Fibroblast of mammary gland (primary cell): ENCODE data around the gene UBE3B.

Source experiments
- DNase-seq: peaks from one replicate; pipeline ENCODE4 v3.0.0-alpha.2; 2010; ENCODE audit warnings: low read depth
- H3K4me3 ChIP-seq: 2 replicates; pipeline ENCODE4 v1.5.1; 2011; ENCODE audit warnings: low read depth, mild to moderate bottlenecking, low read length, moderate library complexity; ENCODE audit not compliant: control insufficient read depth
- CTCF ChIP-seq: conservative IDR thresholded peaks from 2 replicates; pipeline ENCODE4 v1.5.1; 2011; ENCODE audit warnings: low read depth, low read length, inconsistent platforms; ENCODE audit not compliant: control insufficient read depth, insufficient read depth

UBE3B gene

DNA sequence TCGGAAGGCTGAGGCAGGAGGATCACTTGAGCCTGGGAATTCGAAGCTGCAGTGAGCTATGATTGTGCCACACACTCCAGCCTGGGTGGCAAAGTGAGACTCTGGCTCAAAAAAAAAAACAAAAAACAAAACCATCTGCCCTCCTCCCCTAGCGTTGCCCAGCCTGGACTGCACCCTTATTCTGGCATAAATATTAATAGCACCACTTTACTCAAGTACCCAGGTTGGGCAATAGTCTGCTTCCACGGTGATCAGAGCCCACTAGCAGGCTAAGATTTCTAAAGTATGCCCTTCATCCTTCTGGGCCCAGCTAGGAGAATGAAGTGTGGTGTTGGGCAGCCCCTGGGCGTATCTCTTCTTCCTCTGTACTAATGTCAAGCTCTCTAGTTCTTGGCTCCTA is 33.6 kb upstream of the UBE3B start:
- TF ChIP-seq CTCF, result no peak
- no peak overlapping the region for H3K4me3 ChIP-seq
- no peak for DNase-seq

DNA sequence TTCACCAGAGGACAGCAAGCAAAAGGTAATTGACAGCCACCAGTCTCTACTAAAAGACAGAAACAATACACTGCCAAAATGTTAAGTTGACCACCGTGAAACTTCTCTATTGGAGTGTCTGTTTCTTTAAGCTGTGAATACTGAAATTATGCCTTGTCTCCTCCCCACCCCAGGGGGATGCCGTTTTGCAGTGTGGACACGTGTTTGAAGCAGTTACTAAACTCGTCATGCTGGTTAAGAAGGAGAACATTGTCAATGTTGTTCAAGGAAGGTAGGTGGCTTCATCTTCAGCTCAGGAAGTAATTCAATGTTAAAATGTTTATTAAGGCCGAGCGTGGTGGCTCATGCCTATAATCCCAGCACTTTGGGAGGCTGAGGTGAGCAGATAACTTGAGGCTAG is 33.2 kb upstream of the UBE3B start:
- TF ChIP-seq CTCF, result no peak
- no peak overlapping the region for H3K4me3 ChIP-seq
- DNase-seq, result no peak

GRCh38 chr12:109445191-109445609 is 32.2 kb upstream of the UBE3B start:
- peak; percentile 60 for DNase-seq
- no peak overlapping the region for H3K4me3 ChIP-seq
- TF ChIP-seq CTCF, result no peak

DNA sequence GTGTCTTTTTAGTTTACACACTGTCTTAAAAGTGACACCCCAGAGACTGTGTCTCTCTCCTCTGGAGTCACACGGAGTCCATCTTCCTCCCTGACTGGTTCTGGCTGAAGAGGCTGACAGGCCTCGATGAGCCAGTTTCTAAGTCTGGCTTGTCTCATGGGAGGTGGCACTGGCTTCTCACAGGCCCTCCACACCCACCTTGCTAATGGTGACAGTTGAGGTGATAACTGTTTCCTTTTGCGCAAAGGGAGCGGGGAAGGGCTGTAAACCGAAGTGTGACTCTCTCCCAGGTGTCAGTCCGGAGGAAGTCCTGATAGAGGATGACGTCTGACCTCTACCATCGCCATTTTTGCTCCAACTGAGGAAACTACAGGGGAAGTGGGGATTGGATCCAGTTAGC is 30.6 kb upstream of the UBE3B start:
- DNase-seq, result no peak
- TF ChIP-seq CTCF, result no peak
- H3K4me3 ChIP-seq, result no peak overlapping the region

DNA sequence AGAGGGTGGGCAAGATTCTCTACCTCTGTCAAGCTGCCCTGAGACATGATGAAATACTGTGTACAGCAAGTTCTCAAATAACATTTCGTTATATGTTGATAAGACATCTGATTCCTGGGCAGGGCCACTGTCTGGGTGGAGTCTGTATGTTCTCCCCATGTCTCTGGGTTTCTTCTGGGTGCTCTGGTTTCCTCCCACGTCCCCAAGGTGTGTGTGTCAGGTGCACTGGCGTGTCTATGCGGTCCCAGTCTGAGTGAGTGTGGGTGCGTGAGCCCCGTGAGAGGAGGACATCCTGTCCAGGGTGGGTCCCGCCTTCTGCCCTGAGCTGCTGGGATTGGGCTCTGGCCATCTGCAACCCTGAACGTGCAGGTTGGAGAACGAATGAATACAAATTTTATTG is 30.0 kb upstream of the UBE3B start:
- H3K4me3 ChIP-seq, result no peak overlapping the region
- no peak for TF ChIP-seq CTCF
- DNase-seq, result no peak

GRCh38 chr12:109448272-109448671 is 29.2 kb upstream of the UBE3B start:
- DNase-seq, result no peak
- no peak for TF ChIP-seq CTCF

GRCh38 chr12:109448707-109449390 is 28.6 kb upstream of the UBE3B start:
- H3K4me3 ChIP-seq, result no peak overlapping the region
- no peak for DNase-seq
- no peak for TF ChIP-seq CTCF

More at GRCh38 chr12:109448272-109448671, 29.2 kb upstream of the UBE3B start:
- no peak overlapping the region for H3K4me3 ChIP-seq
